Measurements from ENCODE around the gene MYRF.

Gene MYRF

DNA sequence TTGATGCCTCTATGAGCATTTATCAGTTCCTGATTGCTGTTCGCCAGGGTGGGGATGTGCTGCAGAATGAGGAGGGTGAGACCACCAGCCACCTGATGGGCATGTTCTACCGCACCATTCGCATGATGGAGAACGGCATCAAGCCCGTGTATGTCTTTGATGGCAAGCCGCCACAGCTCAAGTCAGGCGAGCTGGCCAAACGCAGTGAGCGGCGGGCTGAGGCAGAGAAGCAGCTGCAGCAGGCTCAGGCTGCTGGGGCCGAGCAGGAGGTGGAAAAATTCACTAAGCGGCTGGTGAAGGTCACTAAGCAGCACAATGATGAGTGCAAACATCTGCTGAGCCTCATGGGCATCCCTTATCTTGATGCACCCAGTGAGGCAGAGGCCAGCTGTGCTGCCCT is 43.0 kb downstream of the MYRF start:
- DNase-seq (ENCODE audit: low read depth) = no peak

DNA sequence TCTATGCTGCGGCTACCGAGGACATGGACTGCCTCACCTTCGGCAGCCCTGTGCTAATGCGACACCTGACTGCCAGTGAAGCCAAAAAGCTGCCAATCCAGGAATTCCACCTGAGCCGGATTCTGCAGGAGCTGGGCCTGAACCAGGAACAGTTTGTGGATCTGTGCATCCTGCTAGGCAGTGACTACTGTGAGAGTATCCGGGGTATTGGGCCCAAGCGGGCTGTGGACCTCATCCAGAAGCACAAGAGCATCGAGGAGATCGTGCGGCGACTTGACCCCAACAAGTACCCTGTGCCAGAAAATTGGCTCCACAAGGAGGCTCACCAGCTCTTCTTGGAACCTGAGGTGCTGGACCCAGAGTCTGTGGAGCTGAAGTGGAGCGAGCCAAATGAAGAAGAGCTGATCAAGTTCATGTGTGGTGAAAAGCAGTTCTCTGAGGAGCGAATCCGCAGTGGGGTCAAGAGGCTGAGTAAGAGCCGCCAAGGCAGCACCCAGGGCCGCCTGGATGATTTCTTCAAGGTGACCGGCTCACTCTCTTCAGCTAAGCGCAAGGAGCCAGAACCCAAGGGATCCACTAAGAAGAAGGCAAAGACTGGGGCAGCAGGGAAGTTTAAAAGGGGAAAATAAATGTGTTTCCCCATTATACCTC is 43.6 kb downstream of the MYRF start:
- DNase-seq (ENCODE audit: low read depth) = no peak

DNA sequence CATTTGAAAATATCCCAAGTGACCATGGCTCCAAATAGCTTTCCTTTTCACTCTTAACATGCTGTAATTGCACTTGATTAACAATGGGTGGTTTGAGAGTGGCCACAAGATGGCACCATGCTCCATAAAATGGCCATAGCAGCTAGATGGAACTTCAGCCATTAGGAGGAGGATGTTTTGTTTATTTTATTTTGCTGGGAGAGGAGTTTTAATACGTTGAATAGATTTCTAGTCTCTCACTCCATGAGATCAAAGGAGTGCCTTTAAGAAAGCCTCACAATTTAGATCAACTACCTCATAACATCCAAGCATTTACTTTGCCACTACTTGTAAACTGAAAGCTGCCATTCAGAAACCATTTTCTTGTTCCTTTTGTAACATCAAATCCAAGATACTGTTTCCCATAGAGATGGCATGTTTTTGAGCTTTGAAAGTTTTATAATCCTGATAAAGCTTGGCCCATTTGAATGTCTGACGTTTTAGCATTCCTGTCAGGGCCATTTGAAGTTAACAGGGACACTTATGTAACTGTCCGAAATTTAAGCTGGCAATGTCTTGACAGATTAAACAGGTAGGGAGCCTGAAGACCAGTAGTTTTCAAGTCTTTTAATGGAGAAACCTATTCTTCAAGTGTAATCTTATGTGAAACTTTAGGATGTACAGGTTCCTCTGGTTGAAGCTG is 45.0 kb downstream of the MYRF start:
- DNase-seq (ENCODE audit: low read depth) = peak; percentile 67

DNA sequence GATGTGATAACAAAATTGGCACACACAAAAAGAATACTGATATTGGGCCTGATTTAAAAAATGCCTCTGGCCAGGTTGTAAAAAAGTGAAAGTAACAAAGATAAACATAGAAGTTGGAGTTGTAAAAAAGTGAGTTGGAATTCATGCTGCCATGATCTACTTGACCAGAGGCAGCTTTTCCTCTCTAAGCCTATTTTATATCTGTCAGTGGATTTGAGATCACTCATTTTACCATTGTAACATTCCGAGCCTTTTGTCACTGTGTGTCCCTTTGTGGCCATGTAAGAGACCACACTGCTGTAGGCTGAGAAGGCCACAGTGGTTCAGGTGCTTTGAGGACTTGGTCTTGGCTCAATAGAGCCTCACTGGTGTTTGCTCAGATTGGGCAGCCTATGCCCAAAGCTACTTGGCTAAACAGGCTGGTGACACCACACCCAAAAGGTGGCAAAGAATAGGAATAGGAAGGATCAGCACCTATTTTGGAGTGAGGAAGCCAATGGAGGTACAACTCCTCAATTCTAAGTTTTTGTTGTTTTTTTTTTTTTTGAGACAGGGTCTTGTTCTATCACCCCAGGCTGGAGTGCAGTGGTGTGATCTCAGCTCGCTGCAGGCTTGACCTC is 47.3 kb downstream of the MYRF start:
- DNase-seq (ENCODE audit: low read depth) = no peak

DNA sequence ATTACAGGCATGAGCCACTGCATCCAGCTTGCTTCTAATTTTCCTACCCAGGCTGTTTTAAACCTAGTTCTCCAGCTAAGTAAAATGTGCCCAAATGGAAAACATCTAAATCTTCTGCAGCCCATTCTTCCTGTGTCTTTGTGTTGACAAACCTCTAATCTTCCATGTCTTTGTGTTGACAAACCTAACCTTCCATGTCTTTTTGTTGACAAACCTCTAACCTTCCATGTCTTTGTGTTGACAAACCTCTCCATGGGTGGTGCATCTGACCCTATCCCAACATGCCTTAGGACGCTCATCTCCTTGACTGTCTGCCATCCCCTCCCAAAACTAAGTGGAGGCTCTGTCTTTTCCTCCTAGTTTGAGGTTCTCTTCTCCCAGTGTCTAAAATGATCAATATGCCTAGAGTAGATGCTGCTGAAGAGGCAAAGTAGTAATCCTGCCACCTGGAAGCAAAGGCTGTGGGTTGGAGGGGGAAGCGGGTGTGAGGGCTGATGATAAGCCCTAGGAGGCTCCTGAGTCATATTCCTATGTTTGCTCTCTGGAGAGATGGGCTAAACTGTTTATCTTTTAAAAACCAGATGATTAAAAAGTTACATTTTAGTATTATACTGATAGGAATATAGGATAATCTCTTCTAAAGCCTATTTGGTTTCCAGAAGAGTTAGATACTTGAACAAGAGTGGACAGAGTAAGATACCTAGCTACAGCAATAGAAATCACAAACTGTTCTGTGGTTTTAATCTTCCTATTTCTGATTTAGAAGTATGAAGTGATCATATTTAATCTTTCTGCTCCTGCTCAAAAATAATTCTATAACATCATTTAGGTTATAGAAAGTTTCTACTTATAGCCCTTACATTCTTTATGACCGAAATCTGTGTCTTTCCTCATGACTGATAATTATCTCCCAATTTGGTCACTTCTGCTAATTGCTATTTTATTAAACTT is 48.2 kb downstream of the MYRF start:
- DNase-seq (ENCODE audit: low read depth) = no peak

DNA sequence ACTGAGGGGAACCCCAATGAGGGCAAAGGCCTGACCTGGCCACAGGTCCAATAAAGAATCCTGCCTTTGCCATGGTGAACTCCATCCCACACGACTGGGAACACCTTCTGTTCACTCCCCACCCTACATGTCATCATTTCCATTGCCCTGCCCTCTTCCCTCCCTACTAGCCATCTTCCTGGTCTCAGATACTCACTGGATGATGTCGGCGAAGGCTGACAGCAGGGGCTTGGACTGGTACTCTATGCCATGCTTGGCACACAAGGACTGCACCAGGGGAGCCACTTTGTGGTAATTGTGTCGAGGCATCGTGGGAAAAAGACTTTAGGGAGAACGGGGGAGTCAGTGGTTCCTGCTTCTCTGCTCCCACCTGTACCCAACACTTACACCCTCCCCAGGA is 50.2 kb downstream of the MYRF start:
- no peak for DNase-seq (ENCODE audit: low read depth)

DNA sequence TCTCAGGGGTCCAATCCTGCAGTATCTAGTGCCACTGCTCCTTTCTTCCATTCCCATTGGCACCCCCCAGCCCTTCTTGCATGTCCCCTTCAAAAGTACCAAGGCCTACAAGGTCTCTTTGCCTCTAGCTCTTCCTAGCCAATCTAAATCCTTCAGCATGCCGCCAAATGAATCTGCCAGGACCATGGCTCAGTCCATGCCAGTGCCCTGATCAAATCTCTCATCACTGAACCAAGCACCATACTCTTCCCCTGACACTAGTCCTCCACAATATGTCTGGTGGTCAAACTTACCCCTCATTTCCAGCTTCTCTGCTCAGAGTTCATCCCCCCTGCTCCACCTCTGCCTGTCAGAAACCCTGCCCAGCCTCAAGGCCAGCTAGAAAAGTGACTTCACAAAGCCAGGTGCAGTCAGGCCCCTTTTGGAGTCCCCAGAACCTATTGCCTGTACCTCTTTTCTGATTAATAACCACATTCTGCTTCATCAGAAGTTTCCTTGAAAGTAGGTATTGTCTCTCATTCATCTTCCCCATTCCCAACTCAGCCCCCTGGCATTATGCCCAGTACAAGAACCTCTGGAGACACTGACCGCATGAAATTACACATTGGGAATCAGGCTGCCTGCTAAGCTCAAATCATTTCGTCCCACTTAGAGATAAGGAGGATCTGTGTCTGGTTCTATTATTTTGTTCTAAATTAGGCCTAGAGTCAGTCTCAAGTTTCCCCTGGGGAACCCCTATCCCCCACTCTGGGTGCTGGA is 51.6 kb downstream of the MYRF start:
- no peak for DNase-seq (ENCODE audit: low read depth)

DNA sequence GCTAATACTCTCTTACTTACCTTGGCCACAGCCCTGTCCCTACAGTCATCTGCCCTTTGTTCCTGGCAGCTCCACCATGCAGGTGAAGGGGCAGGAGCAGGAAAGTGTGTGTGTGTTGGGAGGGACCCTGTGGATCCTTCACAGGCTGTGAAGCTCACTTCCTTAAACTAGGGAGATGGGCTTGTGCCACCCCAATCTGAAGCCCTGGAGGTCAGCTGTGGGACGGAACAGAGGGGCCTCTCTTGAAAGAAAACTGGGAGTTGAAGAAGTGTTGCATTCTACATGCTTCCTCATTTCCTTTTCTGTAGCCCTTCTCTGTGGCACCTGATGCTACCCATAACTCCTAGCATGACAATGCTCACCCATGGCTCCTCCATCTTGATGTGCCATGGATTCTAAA is 52.7 kb downstream of the MYRF start:
- no peak for DNase-seq (ENCODE audit: low read depth)

DNA sequence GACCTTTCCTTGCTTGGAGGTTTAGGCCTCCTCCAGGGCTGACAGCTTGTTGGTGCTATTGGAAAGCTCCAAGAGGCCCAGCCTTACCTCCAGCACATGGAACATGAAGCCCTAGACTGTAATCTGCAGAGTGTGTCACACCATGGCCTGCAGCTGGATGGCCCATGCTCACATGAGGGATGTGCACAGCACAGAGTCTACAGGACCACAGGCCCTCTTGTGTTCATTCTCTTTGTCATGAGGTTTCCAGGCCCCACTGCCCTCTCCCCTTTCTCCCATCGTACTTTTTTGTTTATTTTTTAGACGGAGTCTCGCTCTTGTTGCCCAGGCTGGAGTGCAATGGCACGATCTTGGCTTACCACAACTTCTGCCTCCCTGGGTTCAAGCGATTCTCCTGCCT is 54.3 kb downstream of the MYRF start:
- no peak for DNase-seq (ENCODE audit: low read depth)

DNA sequence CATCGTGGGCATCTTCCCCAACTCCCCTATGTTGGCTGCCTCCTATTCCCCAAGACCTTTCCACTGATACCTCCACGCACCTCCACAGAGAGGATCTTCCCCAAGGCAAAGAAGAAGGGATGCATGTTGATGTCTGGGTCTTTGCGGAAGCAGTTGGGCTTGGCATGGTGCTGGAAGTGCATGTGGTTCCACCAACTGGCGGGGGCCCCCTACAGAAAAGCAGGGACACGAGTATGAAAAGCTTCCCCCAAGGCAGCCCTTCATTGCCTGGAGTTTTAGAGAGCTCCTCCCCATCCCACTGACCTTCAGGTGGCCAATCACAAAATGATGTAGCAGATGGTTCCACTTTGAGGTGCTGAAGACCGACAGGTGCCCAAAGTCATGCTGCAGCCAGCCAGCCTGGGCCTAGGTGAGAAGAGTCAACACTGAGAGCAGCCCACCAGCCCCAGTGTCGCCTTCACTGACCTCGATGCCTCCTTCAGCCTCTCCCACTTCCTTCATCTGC is 58.3 kb downstream of the MYRF start:
- no peak for DNase-seq (ENCODE audit: low read depth)

DNA sequence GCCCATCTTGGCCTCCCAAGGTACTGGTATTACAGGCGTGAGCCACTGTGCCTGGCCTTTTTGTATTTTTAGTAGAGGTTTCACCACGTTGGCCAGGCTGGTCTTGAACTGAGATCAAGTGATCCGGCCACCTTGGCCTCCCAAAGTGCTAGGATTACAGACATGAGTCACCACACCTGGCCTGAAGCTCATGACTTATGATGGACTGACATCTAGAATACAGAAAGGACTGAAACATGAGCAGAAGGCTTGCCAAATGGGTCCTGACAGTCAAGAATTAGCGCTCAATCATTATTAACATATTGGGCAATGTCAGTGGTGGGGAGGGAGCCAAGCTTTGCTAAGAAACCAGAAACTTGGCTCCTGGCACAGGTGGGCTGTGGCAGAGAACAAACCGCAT is 59.4 kb downstream of the MYRF start:
- DNase-seq (ENCODE audit: low read depth) = no peak

DNA sequence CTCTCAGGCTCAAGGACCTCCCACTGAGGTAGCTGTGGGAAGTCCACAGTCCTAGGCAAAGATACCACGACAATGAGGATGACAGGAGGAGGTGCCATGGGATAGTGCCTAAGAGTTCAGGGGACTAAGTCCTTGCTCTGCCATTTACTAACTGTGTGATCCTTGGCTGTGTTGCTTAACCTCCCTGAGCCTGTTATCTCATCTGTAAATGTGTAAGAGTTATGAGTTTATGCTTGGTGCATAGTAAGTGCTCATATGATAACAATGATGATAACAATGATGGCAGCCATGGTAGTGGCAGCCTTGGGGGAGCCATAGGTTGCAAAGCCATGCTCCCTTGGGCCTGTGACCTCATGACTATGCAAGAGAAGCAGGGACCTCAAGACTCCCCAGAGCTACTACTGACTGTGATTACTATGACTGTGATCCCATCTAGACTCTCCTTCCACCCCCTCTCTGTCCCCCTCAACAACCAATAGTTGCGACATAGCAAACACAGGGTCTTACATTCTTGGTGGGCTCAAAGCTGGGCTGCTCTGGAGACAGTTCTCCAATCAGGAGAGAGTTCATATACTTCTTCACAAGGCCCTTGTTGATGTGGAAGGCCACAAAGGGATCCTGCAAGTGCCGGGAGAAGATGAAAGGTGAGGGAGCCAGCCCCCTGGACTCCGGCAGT is 60.4 kb downstream of the MYRF start:
- no peak for DNase-seq (ENCODE audit: low read depth)

DNA sequence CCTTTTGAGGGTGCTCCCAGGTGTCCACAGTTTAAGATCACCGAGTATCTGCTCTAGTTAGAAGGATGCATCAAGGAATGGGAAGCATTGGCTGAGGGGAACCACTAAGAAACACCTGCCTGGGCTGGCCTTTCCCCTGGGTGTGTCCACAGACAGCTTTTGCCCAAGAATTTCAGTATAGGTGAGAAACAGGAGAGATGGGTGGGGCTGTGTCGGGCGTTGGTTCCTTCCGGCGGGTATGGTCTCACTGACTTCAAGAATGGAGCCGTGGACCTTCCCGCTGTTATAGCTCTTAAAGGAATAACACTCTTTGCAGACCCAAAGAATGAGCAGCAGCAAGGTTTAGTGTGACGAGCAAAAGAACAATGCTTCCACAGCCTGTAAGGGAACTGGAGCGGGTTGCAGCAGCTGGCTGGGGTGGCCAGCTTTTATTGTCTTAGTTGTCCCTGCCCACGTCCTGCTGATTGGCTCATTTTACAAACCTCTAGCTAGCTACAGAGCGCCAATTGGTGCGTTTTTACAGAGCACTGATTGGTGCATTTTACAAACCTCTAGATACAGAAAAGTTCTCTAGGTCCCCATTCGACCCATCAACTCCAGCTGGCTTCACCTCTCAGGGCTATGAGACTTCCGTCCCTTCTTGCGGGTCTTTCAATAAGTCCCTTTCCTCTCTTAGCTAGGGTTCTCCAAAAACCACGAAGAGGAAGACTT is 62.0 kb downstream of the MYRF start:
- DNase-seq (ENCODE audit: low read depth) = no peak

DNA sequence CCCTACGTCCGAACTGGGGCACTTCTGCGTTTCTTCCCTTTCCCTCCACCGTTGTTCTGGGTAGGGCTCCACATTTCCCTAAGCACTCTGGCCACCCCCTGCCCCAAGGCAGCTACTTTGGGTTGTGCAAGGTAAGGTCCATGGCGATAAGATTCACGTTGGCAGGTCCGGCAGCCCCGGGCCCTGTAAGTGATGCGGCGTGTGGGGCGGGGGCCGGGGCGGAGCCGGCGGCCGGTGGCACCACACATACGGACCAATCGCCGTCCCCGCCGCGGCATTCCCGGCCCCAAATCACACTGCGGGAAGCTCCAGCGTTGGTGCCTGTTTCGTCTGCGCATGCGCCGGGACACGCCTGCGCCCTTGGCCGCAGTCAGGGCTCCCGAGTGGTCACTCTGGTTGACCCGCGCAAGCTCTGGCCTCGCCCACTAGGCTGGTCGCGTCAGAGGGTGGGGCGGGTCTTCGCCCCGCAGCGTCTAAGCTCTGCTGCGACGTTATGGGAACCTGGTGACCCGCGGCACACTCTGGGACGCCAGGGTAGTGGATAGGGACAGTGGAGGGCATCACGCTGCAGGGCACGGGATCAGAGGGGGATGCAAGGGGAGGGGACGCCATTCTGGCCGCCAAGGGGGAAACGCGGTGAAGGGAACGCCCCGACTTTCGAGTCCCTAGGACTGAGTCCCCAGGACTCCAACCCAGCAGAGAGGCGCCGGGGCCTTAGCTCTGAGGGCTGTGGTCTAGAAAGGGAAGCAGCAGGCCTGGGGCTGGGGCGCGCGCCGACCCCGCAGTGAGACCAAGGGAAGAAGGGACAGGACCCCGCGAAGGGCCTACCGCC is 62.7 kb downstream of the MYRF start:
- DNase-seq (ENCODE audit: low read depth) = peak; percentile 23

DNA sequence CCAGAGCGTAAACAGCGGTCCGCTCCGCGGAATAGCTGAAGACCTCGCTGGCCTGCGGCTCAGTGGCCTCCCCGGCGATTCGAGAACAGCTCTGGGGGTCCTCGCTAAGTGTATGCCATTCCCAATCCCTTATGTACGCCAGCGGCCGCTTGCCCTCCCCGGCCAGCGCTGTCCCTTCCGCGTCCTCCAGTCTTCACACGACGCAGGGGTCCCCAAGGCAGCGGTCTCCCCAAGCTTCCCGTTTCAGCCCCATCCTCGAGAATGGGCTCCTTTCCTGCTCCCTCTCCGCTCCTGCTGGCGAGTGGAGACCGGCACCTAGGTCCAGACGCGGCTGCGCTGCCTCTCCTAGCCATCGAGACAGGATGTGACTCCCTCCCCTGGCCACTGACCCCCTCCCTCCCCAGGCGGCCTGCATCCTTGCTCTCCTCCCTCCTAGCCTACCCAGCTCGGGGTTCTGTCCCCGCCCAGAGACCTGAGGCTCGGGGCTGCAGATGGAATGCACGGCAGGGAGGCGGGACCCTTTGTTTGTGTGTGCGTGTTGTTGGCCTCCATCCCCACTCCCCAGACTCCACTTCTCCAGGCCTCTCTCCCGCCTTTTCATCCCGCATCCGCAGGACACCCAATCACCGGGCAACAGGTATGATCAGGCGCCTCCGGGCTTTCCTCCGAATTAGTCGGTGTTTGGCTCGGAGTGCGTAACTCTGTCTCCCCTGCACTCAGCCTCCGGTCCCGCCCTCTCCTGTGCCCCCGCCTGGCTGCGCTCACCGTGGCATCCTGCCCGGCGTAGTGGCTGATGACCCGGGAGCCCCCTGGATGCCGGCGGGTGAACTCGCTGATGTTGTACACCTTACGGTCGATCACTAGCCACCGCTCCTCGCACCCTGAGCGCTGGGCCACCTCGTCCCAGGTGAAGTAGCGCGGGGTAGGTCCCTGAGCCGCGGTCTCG is 63.6 kb downstream of the MYRF start:
- peak; percentile 34 for DNase-seq (ENCODE audit: low read depth)

DNA sequence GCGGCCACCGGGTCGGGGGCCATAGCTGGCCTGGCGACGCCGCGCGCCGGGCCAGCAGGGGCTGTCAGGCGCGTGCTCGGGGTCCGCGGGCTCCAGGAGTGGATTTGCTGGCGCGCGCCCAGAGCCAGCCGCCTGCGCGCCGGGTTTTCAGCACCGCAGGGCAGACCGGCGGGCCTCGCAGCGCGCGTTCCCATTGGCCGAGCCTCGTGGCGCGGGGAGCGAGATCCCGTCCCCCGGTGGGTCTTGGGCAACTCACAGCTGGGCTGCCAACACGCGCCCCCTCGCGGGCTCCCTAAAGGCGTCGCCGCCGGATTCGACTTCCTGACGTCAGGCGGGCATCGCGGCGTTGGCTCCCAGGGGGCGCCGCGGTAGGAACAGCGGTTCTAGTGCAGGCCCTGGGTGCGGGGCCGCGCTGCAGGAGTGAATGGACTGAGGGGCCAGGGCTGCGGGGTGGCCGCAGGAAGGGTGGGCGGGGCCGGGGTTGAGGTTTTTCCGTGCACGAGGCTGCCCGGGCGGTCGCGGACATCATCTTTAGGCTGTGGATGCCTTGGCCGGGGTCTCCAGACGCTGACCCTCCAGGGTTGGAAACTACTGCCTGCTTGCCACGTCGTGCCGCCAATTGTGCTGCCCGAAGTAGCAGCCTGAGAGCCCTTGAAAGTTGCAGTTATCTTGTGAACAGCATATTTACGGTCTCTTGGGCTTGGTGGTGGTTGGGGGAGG is 64.5 kb downstream of the MYRF start, which contains the start of gene FADS1:
Gene FADS1, minus strand, starts transcription at position 268 of the 720 bp plus-strand sequence. Its CDS starts 74 bp downstream, at position 194.
- peak; percentile 50 for DNase-seq (ENCODE audit: low read depth)

DNA sequence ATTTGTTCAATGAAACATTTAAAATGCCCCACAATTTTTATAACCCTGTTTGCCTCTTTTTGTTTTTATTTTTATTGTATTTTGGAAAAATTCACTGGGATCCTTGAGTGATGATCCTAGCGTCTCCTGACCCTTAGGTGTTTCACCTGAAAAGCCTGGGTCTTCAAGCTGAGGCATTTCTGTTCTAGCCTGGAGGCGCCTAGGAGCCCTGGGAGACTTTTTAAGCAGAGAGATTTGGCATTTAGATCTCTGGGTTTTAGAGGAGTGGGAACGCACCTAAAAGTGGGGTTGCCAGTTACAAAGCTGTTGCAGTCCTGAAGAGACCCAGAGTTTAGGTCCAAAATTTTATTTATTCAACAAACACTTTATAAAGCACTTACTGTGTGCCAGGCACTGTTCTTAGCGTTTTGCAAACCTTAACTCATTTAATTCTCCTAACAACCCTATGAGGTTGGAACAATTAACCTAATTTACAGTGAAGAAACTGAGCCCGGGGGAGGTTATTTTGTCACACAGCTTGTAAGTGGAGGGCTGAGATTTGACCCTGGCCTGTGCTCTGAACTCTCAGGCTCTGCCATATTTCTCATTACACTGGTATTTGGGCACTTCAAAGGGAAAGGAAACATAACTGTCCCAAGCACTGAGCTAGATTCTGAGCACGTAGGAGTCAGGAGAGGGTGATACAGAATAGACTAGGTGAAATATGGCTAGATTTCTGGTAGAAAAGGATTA is 65.2 kb downstream of the MYRF start:
- DNase-seq (ENCODE audit: low read depth) = no peak
